HG02884 (cell line): Measurements from ENCODE around the gene WDR90.
"Not testable (repeated sequence)": the region's sequence is repeated elsewhere in the genome, so short reads cannot be mapped to it uniquely, and the experiment has no call there.

Experiments
- ATAC-seq: cut with Tn5 transposase; IDR thresholded peaks from one replicate; pipeline ENCODE4 v1.9.1; 2021; ENCODE audit warnings: mild to moderate bottlenecking, moderate library complexity; ENCODE audit not compliant: unreplicated experiment

The WDR90 gene

DNA sequence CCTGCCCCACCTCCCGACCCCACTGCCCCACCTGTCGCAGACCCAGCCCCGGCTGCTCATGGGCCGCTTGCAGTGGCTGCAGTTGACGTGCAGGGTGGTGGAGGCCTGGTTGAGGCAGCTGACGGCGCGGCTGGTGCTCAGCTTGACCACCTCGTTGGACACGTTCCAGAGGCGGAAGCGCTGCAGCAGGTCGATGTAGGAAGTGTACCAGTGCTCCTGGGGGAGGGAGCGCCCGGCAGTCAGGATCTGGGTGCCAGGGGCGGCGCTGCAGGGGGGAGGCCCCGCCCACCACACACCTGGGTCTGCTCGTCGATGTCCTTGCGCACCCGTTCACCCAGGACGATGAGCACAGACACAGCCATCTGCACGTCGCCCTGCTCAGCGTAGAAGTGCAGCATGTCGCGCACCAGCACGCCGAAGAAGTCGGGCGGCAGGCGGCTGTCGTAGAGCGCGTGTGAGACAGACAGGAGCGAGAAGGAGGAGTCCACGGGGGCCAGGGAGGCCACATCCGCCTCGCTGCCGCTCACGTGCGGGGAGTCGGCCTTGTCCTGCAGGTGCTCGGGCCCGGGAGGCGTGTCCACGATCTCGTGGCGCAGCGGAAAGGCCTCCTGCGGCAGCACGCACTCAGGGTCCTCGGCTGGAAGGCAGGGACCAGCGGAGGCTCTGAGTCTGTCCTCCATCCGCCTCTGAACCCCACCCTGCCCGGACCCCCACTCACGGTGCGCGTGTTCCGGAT is 36.0 kb downstream of the WDR90 start:
- ATAC-seq = no peak

DNA sequence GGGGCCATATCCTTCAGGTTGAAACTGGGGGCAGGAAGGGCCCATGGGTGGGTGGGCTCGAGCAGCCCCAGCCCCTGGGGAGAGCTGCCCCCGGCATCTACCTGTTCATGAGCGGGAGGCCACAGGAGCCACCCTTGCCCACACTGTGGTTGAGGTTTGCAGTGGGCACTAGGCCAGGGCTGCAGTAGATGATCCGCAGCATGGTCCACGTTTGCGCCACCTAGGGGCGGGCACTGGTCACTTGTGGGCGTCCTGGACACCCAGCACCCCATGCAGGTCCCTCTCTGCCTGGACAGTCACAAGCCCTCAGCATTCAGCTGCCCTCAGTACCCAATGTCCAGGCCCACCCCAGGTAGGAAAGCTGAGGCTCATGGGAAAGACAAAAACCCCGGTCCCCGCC is 36.8 kb downstream of the WDR90 start:
- ATAC-seq = no peak

DNA sequence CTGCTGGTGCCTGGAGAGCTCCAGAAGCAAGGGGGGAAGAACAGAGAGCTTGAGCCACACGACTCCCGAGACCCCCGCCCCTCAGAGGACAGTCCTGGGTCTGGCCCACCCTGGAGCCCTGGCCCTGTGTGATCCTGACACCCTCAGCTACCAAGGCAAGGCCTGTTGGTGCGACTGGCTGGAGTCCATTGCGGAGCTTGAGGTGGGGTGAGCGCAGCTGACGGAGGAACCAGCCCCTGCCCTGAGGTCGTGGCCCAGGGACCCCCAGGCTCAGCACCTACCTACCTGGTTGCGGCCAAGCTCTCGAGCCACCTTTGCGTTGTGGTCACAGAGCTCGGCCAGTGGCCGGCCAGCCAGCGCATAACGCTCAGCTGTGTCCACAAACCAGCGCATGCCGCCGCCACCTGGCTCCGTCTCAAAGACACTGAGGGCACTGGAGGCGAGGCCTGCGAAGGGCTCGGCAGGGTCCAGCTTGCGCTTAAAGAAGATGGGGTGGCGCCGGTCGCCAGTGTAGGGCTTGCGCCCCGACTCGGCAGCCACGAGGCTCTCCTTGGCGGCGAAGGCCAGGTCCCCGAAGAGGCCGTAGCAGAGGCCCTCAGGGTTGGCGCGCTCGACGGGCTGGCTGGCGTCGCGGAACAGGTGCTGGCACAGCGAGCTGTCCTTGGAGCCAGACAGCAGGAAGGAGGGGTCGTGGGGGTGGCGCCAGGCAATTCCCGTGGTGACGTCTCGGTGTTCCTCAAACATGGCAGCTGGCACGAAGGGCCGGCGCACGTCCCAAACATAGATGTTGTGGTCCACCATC is 37.5 kb downstream of the WDR90 start:
- no peak for ATAC-seq

DNA sequence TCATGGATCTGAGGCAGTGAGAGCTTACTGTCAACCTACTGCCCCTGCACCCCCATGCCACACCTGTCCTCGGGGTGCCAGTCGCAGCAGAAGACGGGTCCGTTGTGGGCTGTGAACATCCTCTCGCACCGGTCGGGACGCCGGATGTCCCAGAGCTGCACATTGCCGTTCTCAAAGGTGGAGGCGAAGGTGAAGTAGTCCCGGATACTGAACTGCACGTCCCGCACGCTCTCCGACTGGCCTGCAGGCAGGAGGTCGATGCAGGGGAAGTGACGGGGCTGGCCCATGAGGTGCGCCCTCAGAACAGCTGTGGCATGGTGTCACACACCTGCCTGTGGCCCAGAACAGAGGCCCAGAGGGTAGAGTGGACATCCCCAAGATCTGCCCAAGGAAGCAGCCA is 38.3 kb downstream of the WDR90 start:
- no peak for ATAC-seq

DNA sequence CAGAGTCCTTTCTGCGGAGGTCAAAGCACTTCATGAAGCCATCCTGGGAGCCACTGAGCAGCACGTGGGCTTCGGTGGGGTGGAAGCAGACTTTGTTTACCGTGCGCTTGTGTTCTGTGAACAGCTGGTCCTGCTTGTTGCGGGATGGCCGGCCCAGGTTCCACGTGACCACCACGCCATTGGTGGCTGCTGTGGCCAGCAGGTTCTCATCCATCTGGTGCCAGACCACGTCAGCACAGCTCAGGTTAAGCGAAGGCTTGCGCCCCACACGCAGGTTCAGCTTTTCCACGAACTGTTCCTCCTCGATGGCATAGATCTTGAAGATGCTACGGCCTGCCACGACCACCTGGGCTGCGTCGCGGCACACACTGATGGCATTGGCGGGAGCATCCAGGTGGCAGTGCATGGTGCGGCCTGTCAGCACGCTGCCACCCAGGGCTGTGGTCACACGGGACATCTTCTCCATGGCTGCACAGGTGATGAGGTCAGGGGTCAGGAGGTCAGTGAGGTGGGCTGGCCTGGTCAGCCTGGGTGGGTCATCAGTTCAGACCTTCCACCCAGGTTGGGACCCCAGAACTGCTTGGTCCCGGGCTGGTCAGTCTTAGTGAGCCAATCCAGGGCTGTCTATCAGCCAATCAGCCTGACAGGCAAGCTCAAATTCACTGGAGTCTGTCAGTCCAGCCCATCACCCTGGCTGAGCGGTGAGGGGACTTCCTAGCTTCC is 40.2 kb downstream of the WDR90 start:
- ATAC-seq = no peak

DNA sequence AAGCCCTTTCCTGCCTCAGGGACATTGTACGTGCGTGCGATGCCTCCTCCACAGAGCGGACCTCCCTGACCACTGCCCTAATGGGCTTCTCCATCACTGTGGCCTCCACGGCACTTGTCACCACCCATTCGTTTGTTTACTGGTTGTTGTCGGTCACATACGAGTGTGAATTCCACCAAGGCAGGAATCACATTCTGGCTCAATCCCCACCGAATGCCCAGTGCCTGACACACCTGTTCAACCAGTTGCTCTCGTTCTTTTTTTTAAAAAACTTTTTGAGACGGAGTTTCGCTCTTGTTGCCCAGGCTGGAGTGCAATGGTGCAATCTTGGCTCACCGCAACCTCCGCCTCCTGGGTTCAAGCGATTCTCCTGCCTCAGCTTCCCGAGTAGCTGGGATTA is 42.1 kb downstream of the WDR90 start:
- not testable (repeated sequence) for ATAC-seq

DNA sequence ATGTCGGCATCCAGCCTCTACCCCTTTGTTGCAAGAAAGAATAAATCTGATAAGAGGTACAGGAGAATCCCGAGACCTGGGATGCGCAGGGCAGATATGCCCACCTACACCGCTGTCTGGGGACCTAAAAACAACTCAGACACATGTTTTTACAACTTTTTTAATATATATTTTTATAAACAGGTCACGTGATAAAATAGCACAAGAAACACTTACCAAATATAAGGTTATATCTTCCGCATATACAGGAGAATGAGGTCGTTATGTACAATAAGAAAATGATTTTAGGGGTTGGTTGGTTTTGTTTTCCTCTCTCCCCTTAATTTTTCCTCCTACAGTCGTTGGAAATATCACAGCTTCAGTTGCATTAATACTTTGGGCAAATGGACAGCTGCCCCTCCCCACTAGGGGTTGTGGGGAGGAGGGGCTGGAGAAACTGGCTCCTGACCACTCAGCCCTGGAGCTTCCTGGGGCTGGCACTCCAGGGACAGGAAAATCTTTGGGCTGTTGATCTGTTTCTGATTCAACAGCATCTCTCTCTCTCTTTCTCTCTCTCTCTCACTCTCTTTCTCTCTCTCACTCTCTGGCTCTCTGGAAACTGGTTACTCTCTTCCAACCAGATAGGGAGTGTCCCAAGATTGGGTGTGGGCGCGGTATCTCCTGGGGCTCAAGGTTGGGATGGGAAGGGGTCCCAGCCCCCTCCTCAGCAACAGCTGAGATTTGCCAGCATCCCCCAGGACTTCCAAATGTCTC is 43.4 kb downstream of the WDR90 start:
- no peak for ATAC-seq

DNA sequence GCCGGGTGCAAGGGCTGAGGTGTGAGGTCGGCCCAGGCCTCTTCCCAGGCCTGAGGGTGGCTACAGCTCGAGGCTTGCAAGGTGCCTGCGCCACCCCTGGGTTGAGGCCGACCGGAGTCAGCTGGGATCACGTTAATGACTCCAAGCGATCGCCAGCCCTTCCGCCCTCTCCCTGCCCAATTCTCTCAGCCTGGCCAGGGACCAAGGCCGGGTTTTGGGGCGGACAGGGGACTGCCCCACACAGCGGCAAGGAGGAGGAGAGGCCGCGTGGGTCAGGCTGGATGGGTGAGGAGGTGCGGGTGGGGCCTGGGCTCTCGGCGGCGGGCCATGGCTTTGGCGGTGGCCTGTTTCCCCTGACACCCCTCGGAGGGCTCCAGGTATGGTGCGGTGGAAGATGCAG is 44.2 kb downstream of the WDR90 start:
- no peak for ATAC-seq

DNA sequence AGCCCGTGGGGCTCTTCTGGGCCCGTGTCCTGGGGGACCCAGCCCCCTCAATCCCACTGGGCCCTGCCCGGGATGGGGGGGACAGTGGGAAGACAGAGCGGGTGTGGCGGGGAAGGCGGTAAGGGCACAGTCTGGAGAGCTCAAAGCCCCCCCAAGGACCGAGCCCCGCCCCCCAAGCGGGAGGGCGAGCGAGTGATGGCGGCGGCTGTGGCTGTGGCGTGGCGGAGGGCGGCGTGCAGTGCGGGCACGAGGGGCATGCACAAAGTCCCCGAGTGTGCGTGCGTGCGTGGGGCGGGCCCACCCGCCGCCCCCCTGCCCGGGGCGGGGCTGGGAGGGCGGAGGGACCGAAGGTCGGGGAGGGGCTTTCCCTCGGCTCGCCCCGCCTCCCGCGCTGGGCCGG is 44.6 kb downstream of the WDR90 start:
- no peak for ATAC-seq

DNA sequence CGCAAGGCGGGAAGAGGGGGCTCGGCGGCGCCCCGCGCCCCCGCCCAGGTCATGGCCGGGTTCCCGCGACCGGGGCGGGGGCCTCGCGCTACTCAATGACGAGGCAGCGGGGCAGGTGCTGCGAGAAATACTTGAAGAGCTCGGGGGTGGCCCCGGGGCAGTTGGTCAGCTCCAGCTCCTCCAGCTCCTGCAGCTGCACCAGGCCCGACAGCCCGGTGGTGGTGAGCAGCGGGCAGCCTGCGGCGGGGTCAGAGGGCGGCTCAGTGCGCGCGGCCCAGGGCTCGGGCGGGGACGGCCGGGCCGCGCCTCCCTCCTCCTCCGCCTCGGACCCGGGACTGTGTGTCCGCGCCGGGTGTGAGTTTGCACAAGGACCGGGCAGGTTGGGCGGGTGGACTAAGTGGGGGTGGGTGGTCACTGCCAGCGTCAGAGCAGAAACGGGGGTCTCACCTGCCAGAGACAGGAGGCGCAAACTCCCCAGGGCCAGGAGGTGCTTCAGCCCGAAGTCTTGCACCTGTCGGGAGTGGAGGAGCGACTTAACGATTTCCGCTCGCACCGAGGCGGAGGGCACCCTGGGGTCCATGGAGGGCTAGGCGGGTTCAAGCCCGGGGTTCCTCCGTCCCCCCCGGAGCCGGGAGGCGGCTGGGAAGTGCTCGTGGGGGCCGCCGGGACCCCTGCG is 45.2 kb downstream of the WDR90 start:
- no peak for ATAC-seq

DNA sequence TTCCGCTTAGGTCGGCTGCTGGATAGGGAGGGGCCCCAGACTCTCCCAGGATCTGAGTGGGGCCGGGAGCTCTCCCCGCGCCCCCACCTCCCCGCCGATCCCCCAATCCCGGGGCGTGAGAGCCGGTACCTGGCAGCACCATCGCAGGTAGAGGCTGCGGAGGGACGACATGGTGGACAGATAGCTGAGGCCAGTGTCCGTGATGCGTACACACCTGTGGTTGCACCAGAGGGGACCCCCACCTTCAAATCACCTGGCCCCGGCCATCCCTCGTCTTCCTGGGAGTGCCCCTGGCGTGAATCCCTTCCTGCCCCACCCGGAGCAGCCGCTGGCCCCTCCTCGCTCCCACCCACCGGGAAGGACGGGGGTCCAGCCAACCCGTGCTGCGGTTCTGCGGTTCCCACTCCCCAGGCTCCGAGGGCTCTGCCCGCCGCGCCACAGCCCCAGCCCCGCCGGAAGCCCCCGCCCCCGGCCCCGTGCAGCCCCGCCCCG is 45.7 kb downstream of the WDR90 start:
- no peak for ATAC-seq

DNA sequence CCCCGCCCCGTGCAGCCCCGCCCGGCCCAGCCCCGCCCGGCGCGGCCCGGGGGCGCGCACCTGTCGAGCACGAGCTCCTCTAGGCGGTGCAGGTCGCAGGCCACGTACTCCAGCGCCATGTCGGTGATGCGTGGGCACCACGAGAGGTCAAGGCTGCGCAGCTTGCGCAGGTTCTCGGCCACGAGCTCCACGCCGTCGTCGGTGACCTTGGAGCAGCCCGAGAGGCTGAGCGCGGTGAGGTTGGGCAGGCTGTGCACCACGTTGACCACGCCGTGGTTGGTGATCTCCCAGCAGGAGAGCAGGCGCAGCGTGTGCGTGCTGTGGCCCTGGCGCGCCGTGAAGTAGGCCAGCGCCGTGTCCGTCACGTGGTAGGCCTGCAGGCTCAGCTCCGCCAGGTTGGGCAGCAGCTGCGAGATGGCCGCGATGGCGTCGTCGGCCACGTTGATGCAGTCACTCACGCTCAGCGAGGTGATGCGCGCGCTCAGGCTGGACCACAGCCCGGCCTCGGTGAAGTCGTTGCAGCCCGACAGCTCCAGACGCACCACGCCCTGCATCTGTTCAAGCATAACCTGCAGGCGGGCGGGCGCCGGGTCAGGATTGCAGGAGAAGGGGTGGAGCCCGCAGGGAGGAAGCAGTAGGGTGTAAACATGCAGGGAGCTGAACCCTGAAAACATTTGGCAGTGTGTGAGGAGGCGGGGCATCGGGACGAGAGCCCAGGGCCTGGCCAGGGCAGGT is 46.4 kb downstream of the WDR90 start:
- no peak for ATAC-seq

DNA sequence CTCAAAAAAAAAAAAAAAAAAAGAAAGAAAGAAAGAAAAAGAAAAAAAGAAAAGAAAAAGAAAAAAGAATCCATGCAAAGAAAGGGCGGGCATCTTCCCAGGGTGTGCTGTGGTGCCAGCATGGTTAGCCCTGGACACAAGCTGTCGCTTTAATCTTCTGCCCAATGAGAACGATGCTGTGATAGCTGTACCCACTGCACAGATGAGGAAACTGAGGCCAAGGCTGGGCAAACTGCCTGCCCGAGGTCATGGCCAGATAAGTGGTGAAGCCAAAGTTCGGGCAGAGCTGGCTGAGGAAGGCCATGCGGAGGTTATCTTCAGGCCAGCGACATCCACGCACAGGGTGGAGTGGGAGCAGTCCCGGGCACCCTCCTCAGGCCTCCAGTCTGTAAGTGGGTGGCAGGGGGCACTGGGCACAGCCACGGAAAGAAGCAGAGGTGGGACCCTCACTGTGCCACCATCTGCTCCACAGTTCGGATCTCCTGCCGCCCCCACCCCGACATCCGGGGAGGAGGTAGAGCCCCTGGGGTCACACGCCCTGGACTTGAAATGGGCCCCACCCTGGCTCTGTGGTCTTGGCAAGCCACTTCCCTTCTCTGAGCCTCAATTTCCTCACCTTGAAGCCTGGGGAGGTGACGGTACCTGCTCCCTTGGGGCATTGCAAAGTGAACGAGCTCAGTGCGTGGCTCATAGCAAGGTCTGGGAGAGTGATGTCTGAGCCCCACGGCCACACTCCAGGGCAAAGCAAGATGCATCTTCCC is 49.9 kb downstream of the WDR90 start:
- no peak for ATAC-seq

DNA sequence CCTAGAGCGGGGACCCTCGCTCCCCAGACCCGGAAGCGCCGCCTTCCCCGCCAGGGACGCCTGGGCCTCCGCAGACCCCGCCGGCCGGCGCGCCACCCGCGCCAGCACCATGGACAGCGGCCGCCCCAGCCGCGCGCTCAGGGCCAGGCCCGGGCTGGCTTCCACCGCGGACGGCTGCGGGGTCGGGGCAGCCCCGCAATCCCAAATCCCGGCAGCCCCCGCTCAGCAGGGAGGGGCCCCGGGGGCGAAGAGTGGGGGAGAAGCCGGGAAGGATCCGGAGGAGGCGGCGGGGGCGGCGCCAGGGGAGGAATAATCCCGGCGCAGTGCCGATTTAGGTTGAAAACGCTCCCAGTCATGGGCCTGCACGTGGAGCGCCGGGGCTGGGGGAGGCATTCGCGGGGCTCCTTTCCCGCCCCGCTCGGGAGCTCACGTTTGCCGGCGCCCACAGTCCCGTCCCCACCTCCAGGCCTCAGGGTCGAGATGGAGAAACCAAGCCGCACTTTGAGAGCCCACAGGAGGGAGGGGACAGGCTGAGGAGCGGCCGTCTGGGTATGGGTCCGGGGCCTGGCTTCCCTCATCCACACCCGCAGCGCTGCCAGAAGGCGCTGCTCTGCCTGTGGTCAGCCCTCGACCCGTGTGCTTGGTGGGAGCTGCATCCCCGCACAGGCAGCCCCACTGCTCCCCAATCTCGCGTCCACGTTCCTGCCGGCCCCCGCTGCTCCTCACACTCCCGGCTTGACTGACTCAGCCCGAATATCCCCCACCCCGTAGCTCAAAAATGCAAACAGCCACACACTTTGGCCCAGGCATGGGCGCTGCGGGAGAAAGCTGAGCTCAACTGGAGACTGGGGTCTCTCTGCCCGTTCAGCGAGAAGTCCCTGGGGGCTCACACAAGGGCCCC is 51.8 kb downstream of the WDR90 start:
- ATAC-seq = no peak

DNA sequence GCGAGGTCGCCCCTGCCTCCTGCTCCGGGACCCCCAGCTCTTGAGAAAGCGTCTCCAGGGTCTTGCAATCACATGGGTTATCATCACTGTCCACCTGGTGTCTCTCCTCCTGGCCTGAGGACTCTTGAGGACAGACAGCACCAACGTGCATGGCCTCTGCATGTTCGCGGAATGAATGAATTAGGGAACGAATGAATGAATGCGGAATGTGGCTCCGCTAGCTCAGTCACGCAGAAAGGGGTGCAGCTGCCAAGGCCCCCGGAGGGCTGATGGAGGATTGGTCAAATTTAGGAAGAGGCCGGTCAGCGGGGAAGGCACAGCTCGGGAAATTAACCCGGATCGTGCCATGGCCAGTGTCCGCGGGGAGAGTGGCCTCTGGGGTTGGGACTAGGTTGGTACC is 53.2 kb downstream of the WDR90 start:
- ATAC-seq = no peak

DNA sequence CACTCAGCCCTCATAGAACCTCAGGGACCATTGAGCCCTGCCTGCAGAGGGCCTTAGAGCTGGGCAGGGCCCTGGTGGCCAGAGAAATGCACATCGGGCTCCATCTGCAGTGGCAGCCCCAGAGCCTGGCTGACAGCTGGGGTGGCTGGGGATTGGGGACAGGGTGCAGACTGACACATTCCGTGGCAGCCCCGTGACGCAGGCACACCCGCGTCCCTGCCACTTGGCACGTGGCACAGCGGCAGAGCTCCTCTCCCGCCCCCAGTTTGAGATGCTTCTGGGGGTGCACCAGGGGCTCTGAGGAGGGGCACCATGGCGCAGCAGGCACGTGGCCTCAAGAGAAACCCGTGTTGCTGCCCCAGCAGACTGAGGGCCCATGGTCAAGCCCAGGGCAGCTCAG is 54.2 kb downstream of the WDR90 start:
- ATAC-seq = no peak

DNA sequence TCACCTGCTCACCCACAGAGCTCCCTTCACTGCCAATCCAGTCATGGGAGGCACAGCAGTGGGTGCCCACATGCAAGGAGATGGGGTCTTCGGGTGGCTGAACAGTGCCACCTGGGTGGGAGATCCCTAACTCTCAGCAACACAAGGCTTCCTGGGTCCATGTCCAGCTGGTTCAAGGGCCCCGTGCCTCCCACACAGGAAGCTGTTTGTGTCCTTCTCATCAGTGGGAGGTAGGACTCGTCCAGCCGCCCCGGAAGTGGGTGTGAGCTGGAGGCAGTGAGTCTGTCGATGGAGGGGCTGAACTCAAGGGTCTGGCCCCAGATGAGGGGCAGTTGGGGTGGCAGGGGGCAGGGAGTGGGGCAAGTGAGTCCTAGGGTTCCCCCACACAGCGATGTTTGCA is 54.9 kb downstream of the WDR90 start:
- ATAC-seq = no peak
